CD4-positive, alpha-beta memory T cell (primary cell): ENCODE results near the gene ALG5. TPM values are rescaled to one million over a fixed set of nuclear protein-coding genes. Genes with fewer than 3 reads are reported as not detected.

ENCODE experiments used
- CTCF ChIA-PET: fragments of 350-600 bp; sonication (Branson Sonifier 250); formaldehyde crosslinking; loops from one replicate; lab custom pipeline; 2021; ENCODE audit warnings: inconsistent platforms; ENCODE audit not compliant: partially characterized antibody; lab: Charles Lee
- POLR2A ChIA-PET: fragments of 350-600 bp; sonication (Branson Sonifier 250); formaldehyde crosslinking; loops from one replicate; lab custom pipeline; 2021; ENCODE audit not compliant: partially characterized antibody; lab: Charles Lee
- DNase-seq, 5 donors: peaks; one replicate each; pipeline versions ENCODE4 v3.0.0 to v3.0.0-alpha.2; 2020 to 2022; ENCODE audit warnings: mixed read lengths in 1 of 5
- H3K27ac ChIP-seq: one replicate; pipeline ENCODE4 v1.7.0; 2013; ENCODE audit warnings: low read depth, low read length
- H3K27me3 ChIP-seq: 2 replicates; pipeline ENCODE4 v1.7.0; 2013; ENCODE audit warnings: mild to moderate bottlenecking, low read length, moderate library complexity; ENCODE audit not compliant: insufficient read depth
- H3K36me3 ChIP-seq: 2 replicates; pipeline ENCODE4 v1.7.0; 2013; ENCODE audit warnings: mild to moderate bottlenecking, low read length, moderate library complexity; ENCODE audit not compliant: insufficient read depth
- H3K4me1 ChIP-seq: 2 replicates; pipeline ENCODE4 v1.7.0; 2013; ENCODE audit warnings: mild to moderate bottlenecking, low read length, moderate library complexity; ENCODE audit not compliant: insufficient read depth
- H3K4me3 ChIP-seq, 2 donors: one replicate each; pipeline ENCODE4 v1.7.0; 2013; ENCODE audit warnings: low read length in 2 of 2, mild to moderate bottlenecking in 1 of 2
- H3K9me3 ChIP-seq, 2 donors: one replicate each; pipeline ENCODE4 v1.7.0; 2013; ENCODE audit warnings: low read length in 2 of 2, control low read depth in 1 of 2; ENCODE audit not compliant: control insufficient read depth in 1 of 2
- H3K27ac Mint-ChIP-seq, 7 donors: one replicate each; pipeline ENCODE4 v1.8.0; 2020 to 2021; ENCODE audit warnings: mixed read lengths in 7 of 7, mild to moderate bottlenecking in 6 of 7, inconsistent platforms in 3 of 7, moderate library complexity in 3 of 7
- H3K27me3 Mint-ChIP-seq, 2 donors: one replicate each; pipeline ENCODE4 v1.8.0; 2020 to 2021; ENCODE audit warnings: mixed read lengths in 2 of 2
- H3K36me3 Mint-ChIP-seq, 2 donors: one replicate each; pipeline ENCODE4 v1.8.0; 2020 to 2021; ENCODE audit warnings: mixed read lengths in 2 of 2, inconsistent platforms in 1 of 2, mild to moderate bottlenecking in 1 of 2
- H3K4me1 Mint-ChIP-seq, 4 donors: one replicate each; pipeline ENCODE4 v1.8.0; 2020 to 2021; ENCODE audit warnings: mixed read lengths in 4 of 4, mild to moderate bottlenecking in 1 of 4
- H3K4me3 Mint-ChIP-seq, 8 donors: one replicate each; pipeline ENCODE4 v1.8.0; 2020 to 2021; ENCODE audit warnings: mixed read lengths in 8 of 8, mild to moderate bottlenecking in 7 of 8, moderate library complexity in 6 of 8, inconsistent platforms in 3 of 8
- H3K9me3 Mint-ChIP-seq, 8 donors: one replicate each; pipeline ENCODE4 v1.8.0; 2020 to 2021; ENCODE audit warnings: mixed read lengths in 8 of 8, mild to moderate bottlenecking in 5 of 8, inconsistent platforms in 3 of 8, moderate library complexity in 1 of 8
- intact Hi-C: fragments of 100-400 bp; cut with micrococcal nuclease; formaldehyde crosslinking; loops from one replicate; pipeline ENCODE4 v1.15.1; 2023
- polyA plus RNA-seq, 2 donors: library from polyadenylated mRNA; unstranded; fragments of 300-500 nt; fragmentation: Illumina TruSeq; gene quantifications; one replicate each; pipeline ENCODE4 v1.2.3, GENCODE V29; 2021
- total RNA-seq, 2 experiments: library from RNA; stranded (reverse); gene quantifications; one replicate each; pipeline ENCODE4 v1.2.3, GENCODE V29; 2021

The ALG5 gene
- total and polyA plus RNA-seq, 4 experiments from 2014 or later = 23.3 to 116 (median 50.0) TPM

DNA sequence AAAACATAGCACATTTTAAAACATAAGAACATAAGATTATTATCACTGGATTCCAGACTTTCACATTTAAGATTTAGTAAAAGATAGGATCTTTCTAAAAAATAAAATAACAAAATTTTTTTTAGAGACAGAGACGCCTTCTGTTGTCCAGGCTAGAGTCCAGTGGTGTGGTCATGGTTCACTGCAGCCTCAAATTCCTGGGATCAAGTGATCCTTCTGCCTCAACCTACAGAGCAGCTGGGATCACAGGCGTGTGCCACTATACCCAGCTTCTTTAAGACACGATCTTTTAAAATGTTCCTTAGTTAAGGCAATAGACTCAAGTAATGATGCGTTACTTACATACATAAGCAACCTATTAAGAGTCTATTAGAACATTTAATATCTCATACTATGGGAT, 32.7 kb downstream of the ALG5 start:
- no peaks in the 10 kb centered on the region for H3K4me1 ChIP-seq
- H3K27ac ChIP-seq = no peak overlapping the region
- Mint-ChIP-seq H3K4me3 (no peak overlapping the region), H3K27me3 (no peaks in the 10 kb centered on the region), H3K9me3 (no peaks in the 10 kb centered on the region), H3K4me1 (peaks cover 0 to 4% (median under 1%) of the 10 kb centered on the region in 4 donors), H3K36me3 (peaks cover 40 to 59% of the 10 kb centered on the region in 2 donors), H3K27ac (no peak overlapping the region)
- intact Hi-C loops = no loop called here
- ChIA-PET POLR2A (no interaction called here), CTCF (no interaction called here)
- no peaks in the 10 kb centered on the region for H3K27me3 ChIP-seq
- no peak for DNase-seq
- no peak overlapping the region for H3K4me3 ChIP-seq
- H3K36me3 ChIP-seq = peaks cover 22% of the 10 kb centered on the region
- no peaks in the 10 kb centered on the region for H3K9me3 ChIP-seq

DNA sequence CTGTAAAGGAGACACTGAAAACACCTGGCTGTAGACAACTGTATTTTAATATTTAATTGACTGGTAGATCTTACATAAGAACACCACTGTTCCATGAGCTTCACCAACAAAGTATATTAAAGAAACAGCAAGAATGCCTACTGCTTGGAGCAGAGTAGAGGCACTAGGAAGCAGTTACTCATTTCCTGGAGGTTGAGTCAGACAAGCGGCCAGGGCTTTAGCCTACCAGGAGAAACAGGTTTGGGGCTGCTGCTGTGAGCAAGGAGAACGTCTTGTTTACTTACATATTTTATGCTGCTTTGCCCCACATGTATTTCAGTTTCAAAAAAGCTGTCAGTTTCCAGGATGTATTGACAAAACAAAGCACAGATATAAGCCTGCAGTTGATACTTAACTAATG, 33.4 kb downstream of the ALG5 start:
- no peak overlapping the region for H3K27ac ChIP-seq
- no peaks in the 10 kb centered on the region for H3K4me1 ChIP-seq
- ChIA-PET CTCF (interaction anchor here (0.9 kb wide), 1 partner anchor 78 kb away, joined by 3 read pairs; no protein-coding TSS in a partner anchor), POLR2A (no interaction called here)
- peak overlapping the region in 1 of 7 donors; percentile 37 for H3K27ac Mint-ChIP-seq
- H3K4me1 Mint-ChIP-seq = peaks cover 0 to 4% (median under 1%) of the 10 kb centered on the region in 4 donors
- no peaks in the 10 kb centered on the region for H3K27me3 ChIP-seq
- peaks cover 22% of the 10 kb centered on the region for H3K36me3 ChIP-seq
- H3K4me3 Mint-ChIP-seq = no peak overlapping the region
- no peaks in the 10 kb centered on the region for H3K27me3 Mint-ChIP-seq
- intact Hi-C loops = no loop called here
- H3K9me3 Mint-ChIP-seq = no peaks in the 10 kb centered on the region
- H3K9me3 ChIP-seq = no peaks in the 10 kb centered on the region
- DNase-seq = no peak
- peaks cover 38 to 60% of the 10 kb centered on the region in 2 donors for H3K36me3 Mint-ChIP-seq
- H3K4me3 ChIP-seq = no peak overlapping the region

DNA sequence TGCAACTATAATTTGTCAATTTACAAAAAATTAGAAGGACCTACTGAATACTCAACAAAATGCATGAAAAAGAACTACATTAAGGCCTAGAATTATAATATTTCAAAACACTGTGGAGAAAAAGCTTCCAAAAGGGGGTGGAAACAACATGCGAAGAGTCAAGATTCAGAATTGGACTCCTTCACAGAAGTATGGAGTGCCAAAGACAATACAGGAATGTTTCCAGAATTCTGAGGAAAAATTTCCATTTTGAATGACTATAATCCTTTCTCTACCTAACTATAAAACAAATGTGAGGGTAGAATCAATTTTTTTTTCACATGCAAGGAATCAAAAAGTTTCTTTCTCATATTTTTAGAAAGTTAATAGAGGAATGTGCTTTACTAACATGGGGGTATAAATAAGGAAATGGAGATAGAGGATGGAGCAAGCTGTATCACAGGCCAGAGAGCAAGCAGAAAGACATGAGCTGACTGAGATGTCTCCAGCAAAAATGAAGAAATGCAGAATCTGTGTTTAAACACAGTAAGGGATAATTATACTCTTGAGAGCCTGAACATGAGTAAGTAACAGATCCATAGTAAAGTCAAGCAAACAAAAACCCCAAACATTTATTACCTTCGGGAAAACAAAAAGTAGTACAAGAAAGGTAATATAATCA, 39.6 kb downstream of the ALG5 start:
- ChIA-PET POLR2A (no interaction called here), CTCF (no interaction called here)
- Mint-ChIP-seq H3K9me3 (no peaks in the 10 kb centered on the region), H3K36me3 (peaks cover 57 to 65% of the 10 kb centered on the region in 2 donors), H3K27me3 (no peaks in the 10 kb centered on the region), H3K27ac (no peak overlapping the region), H3K4me3 (no peak overlapping the region), H3K4me1 (peaks cover 0 to 8% (median 3%) of the 10 kb centered on the region in 4 donors)
- intact Hi-C loops = no loop called here
- Histone ChIP-seq H3K4me1 (no peaks in the 10 kb centered on the region), H3K27me3 (no peaks in the 10 kb centered on the region), H3K9me3 (no peaks in the 10 kb centered on the region), H3K36me3 (peaks cover 8% of the 10 kb centered on the region), H3K27ac (no peak overlapping the region), H3K4me3 (no peak overlapping the region)
- DNase-seq = no peak

DNA sequence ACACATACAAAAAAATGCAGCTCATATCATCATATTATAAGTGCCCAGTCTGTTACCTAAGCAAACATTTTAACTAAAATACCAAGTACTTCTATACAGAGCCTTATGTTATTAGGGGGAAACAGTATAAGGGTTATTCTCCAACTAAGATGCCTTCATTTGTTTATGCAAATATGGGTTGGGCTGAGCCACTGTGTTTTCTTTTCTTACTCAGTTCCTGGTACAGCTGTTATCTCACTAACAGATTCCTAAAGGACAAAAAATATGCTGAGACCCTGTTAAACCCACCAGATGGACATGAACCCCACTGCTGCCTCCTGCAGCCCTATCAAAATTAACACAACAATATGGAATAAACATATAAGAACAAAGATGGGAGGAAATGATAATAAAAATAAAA, 44.6 kb downstream of the ALG5 start:
- Histone ChIP-seq H3K4me1 (no peaks in the 10 kb centered on the region), H3K27ac (no peak overlapping the region), H3K4me3 (no peak overlapping the region), H3K27me3 (no peaks in the 10 kb centered on the region), H3K36me3 (peaks cover 5% of the 10 kb centered on the region), H3K9me3 (no peaks in the 10 kb centered on the region)
- POLR2A ChIA-PET = no interaction called here
- peaks cover 67 to 73% of the 10 kb centered on the region in 2 donors for H3K36me3 Mint-ChIP-seq
- H3K27me3 Mint-ChIP-seq = no peaks in the 10 kb centered on the region
- H3K4me3 Mint-ChIP-seq = no peak overlapping the region
- intact Hi-C loops = no loop called here
- peak overlapping the region in 1 of 7 donors; percentile 70 for H3K27ac Mint-ChIP-seq
- no peaks in the 10 kb centered on the region for H3K9me3 Mint-ChIP-seq
- DNase-seq = no peak
- peaks cover 0 to 5% (median under 1%) of the 10 kb centered on the region in 4 donors for H3K4me1 Mint-ChIP-seq
- CTCF ChIA-PET = no interaction called here

DNA sequence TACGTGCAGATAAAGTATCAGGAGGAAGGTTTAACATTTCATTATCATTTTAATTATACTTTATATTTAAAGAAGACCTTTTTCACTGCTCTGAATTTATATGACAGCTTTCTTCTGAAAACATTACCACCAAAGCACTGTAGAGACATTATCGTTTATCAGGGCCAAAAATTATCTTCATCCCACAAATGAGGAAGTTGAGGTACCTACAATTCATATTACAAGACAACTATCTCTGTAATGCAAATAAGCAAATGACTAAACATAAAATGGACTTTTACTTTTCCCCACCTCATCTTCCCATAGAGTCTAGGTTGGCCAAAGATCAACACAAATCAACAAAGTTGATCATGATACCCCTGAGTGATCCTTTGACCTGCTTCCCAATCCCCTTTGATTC, 48.2 kb downstream of the ALG5 start:
- no peak for DNase-seq
- Histone ChIP-seq H3K9me3 (no peaks in the 10 kb centered on the region), H3K27me3 (no peaks in the 10 kb centered on the region), H3K4me3 (no peak overlapping the region), H3K4me1 (no peaks in the 10 kb centered on the region), H3K36me3 (peaks cover 5% of the 10 kb centered on the region), H3K27ac (no peak overlapping the region)
- intact Hi-C loops = no loop called here
- H3K4me3 Mint-ChIP-seq = no peak overlapping the region
- CTCF ChIA-PET = interaction anchor here (0.6 kb wide), 1 partner anchor 96 kb away, joined by 3 read pairs; no protein-coding TSS in a partner anchor
- peak overlapping the region in 1 of 7 donors; percentile 59 for H3K27ac Mint-ChIP-seq
- peaks cover 0 to 3% (median 0%) of the 10 kb centered on the region in 8 donors for H3K9me3 Mint-ChIP-seq
- POLR2A ChIA-PET = no interaction called here
- peaks cover 61 to 67% of the 10 kb centered on the region in 2 donors for H3K36me3 Mint-ChIP-seq
- H3K4me1 Mint-ChIP-seq = peaks cover 0 to 1% (median 0%) of the 10 kb centered on the region in 4 donors
- no peaks in the 10 kb centered on the region for H3K27me3 Mint-ChIP-seq

DNA sequence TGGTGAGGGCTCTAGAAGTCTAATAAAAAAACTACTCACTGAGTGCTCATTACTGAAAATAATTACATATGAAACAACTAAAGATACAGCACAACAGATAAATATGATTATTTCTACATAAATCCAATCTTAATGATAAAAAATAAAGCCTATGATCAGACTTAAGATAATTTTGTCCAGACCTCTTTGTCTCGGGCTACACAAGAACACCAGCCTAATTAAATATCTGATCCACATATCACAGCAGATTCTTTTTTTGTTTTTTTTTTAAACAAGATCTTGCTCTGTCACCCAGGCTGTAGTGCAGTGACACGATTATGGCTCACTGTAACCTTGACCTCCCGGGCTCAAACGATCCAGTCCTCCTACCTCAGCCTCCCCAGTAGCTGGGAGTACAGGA, 48.8 kb downstream of the ALG5 start:
- no peak for DNase-seq
- Histone ChIP-seq H3K4me3 (no peak overlapping the region), H3K27ac (no peak overlapping the region), H3K4me1 (no peaks in the 10 kb centered on the region), H3K36me3 (peaks cover 5% of the 10 kb centered on the region), H3K27me3 (no peaks in the 10 kb centered on the region), H3K9me3 (no peaks in the 10 kb centered on the region)
- H3K36me3 Mint-ChIP-seq = peaks cover 60 to 65% of the 10 kb centered on the region in 2 donors
- intact Hi-C loops = no loop called here
- H3K27me3 Mint-ChIP-seq = no peaks in the 10 kb centered on the region
- CTCF ChIA-PET = no interaction called here
- peaks cover 0 to 8% (median 0%) of the 10 kb centered on the region in 8 donors for H3K9me3 Mint-ChIP-seq
- peaks cover 0 to 1% (median 0%) of the 10 kb centered on the region in 4 donors for H3K4me1 Mint-ChIP-seq
- no peak overlapping the region for H3K27ac Mint-ChIP-seq
- no peak overlapping the region for H3K4me3 Mint-ChIP-seq
- POLR2A ChIA-PET = no interaction called here

DNA sequence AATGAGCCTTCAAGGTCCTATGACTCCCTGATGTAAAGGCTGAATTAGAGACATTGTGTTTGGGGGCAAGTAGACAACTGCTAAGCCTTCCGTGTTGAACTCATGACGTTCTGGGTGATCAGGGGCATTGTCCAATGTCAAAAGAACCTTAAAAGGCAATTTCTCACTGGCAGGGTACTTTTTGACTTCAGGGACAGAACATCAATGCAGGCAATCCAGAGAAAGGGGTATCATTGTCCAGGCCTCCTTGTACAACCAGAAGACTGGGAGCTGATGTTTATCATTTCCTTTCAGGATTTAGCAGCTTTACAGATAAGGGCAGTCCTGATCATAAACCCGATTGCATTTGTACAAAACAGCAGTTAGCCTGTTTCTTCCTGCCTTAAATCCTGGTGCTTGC, 54.1 kb downstream of the ALG5 start:
- intact Hi-C loops = no loop called here
- Histone ChIP-seq H3K27me3 (no peaks in the 10 kb centered on the region), H3K27ac (no peak overlapping the region), H3K4me1 (no peaks in the 10 kb centered on the region), H3K4me3 (no peak overlapping the region), H3K9me3 (no peaks in the 10 kb centered on the region), H3K36me3 (no peaks in the 10 kb centered on the region)
- peaks cover 2% of the 10 kb centered on the region in 2 donors for H3K27me3 Mint-ChIP-seq
- H3K9me3 Mint-ChIP-seq = peaks cover 2 to 27% (median 12%) of the 10 kb centered on the region in 8 donors
- DNase-seq = no peak
- CTCF ChIA-PET = no interaction called here
- H3K36me3 Mint-ChIP-seq = peaks cover 24 to 37% of the 10 kb centered on the region in 2 donors
- no peak overlapping the region for H3K27ac Mint-ChIP-seq
- no peak overlapping the region for H3K4me3 Mint-ChIP-seq
- POLR2A ChIA-PET = no interaction called here
- H3K4me1 Mint-ChIP-seq = no peaks in the 10 kb centered on the region
